Measurements from ENCODE around the gene RFX8. TPM values are rescaled to one million over a fixed set of nuclear protein-coding genes. Genes with fewer than 3 reads are reported as not detected.

RFX8 gene
- not detected for total RNA-seq
- not detected for polyA plus RNA-seq
- 0 to 0.45 (median 0.22) reads per million in 6 experiments for total RNA-seq

DNA sequence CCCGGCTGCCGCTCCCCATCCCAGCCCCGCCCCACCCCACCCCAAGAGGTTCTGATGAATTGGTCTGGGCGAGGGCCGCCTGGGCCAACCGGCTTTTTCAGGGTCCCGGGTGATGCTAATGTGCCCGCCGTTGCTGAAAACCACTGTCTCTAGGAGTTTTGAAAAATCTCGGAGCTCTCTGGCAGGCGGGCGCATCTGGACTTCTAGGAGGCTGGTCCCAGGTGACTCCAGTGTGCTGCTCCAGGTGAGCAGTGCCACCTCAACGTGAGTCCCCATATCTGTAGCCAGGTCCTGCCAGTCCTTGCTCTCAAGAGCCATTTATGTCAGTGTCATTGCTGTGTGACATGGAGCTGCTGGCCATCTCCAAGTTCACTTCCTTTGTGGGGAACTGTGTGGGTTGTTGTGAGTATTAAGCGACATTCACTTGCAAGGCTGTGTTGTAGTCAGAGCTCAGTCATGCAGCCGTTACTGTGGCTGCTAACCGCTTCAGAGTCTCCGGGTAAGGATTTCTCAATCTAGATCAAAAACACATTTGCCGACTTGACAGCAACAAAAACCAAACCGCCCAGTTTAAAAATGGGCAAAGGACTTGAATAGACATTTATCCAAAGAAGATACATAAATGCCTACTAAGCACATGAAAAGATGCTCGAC lies at the start of gene RFX8:
RFX8 (minus strand) TSS at position 382 of the 654 bp plus-strand sequence. CDS start 8,264 bp downstream, outside the sequence.
- DNase-seq (peak in 9 of 10 donors; percentile 6 to 75 (median 45)), ATAC-seq (peak; percentile 87 to 88)
- peak within 1 kb of the TSS; percentile 75 to 89 (median 84) for H3K4me3 Mint-ChIP-seq
- no peaks in the 10 kb centered on the region for H3K36me3 Mint-ChIP-seq
- no peaks in the 10 kb centered on the region for H3K9me3 Mint-ChIP-seq
- peak within 1 kb of the TSS in 9 of 10 donors; percentile 19 to 83 (median 77) for H3K27ac Mint-ChIP-seq
- peaks cover 0 to 17% (median 0%) of the 10 kb centered on the region in 5 donors for H3K27me3 Mint-ChIP-seq
- POLR2A ChIA-PET, result interaction anchor here (1.0 to 1.5 kb wide), 6 partner anchors 9 to 222 kb away, joined by 3 to 5 read pairs (median 3); partner anchors contain the start of gene MAP4K4
- H3K4me1 Mint-ChIP-seq, result peaks cover 13 to 17% (median 15%) of the 10 kb centered on the region in 4 donors

DNA sequence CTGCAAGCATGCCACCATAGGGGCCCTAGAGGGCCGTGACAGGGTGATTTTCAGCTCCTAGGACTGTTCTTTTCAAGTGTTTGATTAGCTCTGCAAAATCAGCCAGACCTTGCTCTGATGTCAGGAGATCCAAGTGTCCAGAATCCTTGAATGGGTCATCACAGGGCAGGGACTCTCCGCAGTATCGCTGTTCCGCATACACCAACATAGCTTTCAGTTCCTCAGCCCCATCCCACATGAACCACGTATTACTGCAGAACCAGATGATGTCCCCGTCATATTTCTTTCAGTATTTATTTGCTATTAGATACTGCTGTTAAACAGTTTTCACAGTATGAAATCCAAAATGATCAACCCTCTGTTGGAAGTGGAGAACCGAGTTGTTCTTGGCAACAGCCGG lies 46.6 kb upstream of the RFX8 start:
- ATAC-seq, result no peak
- DNase-seq, result no peak
- POLR2A ChIA-PET, result interaction anchor here (0.6 kb wide), 1 partner anchor 47 kb away, joined by 3 read pairs; the partner anchor contains the start of gene RFX8
- Mint-ChIP-seq H3K4me3 (no peak overlapping the region), H3K27me3 (peaks cover 0 to 3% (median 0%) of the 10 kb centered on the region in 5 donors), H3K36me3 (no peaks in the 10 kb centered on the region), H3K9me3 (peaks cover 0 to 9% (median 0%) of the 10 kb centered on the region in 9 donors), H3K27ac (peak overlapping the region in 1 of 10 donors; percentile 8), H3K4me1 (peaks cover 14 to 27% (median 25%) of the 10 kb centered on the region in 4 donors)

DNA sequence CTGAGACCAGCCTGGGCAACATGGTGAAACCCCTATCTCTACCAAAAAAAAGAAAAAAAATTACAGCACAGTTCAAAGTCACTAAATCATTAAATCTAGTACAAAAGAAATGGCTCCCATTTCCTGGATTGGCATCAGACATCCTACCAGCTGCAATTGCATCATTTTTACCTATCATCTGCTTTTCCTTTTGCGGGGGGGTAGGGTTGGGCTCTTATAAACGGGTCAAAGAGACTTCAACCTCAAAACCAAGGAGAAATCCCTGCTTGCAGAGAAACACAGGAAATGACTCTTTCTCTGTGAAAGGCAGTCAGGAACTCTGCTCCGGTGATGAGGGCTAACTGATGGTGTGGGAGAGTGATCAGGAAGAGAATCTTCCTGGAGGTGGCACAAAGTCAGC lies 45.3 kb upstream of the RFX8 start:
- ATAC-seq (no peak), DNase-seq (no peak)
- Mint-ChIP-seq H3K4me1 (peaks cover 13 to 34% (median 26%) of the 10 kb centered on the region in 4 donors), H3K4me3 (no peak overlapping the region), H3K9me3 (peaks cover 0 to 9% (median 0%) of the 10 kb centered on the region in 9 donors), H3K36me3 (no peaks in the 10 kb centered on the region), H3K27ac (peak overlapping the region in 1 of 10 donors; percentile 82), H3K27me3 (peaks cover 0 to 3% (median 0%) of the 10 kb centered on the region in 5 donors)
- POLR2A ChIA-PET, result interaction anchor here (0.7 kb wide), 1 partner anchor 110 kb away, joined by 6 read pairs; no protein-coding TSS in a partner anchor

DNA sequence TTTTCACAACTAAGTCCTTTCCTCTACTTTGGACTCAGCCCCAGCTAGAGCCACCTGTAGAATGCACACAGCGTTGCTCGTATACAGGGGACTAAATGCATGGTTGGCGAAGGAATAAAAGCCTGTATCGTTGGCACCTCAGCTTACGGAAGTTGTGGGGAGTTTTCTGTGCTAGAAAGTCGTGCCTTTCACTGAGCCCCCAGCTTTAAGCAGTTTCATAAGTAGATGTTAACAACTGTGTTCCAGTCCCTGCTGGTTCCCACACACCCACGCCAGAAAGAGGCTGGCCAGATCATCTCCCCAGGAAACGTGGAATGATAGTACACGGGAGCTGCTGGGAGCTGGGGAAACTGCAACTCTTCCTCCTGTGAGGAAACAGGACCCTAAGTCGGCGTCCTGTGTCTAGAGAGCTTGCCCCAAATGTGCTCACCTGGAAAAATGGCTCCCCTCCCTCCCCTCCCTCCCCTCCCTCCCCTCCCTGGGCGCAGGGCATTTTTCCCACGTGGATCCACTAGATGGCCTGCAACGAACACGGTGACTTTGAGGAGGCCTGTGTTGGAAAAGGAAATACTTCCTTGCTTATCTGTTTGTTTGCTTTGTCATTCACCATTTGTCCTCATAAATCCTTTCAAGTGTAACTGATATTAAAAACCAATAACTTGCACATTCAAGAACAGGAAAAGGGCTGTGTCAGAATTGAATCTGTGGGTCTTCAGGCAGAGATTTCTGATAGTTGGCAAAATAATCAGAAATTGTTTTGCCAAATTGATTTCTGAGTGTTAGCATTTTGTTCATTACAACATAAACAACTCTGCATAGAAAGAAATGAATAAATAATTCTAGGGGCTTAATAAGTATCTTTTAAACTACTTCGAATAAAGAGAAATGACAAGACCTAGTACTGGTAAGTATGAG lies 43.9 kb upstream of the RFX8 start:
- no peak for DNase-seq
- Mint-ChIP-seq H3K27ac (no peak overlapping the region), H3K27me3 (peaks cover 0 to 3% (median 0%) of the 10 kb centered on the region in 5 donors), H3K4me3 (peak overlapping the region in 1 of 10 donors; percentile 11), H3K36me3 (peaks cover 0 to 5% (median 0%) of the 10 kb centered on the region in 3 donors), H3K4me1 (peaks cover 13 to 41% (median 26%) of the 10 kb centered on the region in 4 donors), H3K9me3 (peaks cover 0 to 10% (median 4%) of the 10 kb centered on the region in 9 donors)
- ATAC-seq, result no peak
- POLR2A ChIA-PET, result interaction anchor here (1.0 kb wide), 1 partner anchor 9 kb away, joined by 3 read pairs; no protein-coding TSS in a partner anchor

DNA sequence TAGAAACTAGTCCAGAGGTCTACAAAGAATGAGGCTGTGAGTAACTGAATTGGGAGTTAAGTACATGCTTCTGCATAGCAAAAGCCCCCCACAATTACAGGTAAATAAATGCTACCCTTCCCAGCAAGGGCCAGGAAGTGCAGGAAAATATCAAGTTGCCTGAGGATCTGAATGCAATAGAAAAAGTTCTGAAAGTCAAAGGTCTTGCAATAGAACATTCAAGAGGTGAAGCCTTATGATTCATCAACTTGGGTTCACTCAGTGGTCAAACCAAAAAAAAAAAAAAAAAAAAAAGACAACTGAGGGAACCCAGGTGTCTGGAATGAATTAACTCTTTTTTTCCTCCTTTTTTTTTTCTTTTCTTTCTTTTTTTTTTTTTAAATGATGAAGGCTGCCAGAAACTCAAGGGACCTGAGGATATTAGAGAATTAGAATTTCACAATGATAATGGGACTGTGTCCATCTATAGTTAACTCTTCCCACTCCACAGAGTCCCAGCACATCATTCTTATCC lies 42.9 kb upstream of the RFX8 start:
- POLR2A ChIA-PET, result interaction anchor here (1.0 kb wide), 1 partner anchor 10 kb away, joined by 3 read pairs; no protein-coding TSS in a partner anchor
- peaks cover 0 to 3% (median 0%) of the 10 kb centered on the region in 5 donors for H3K27me3 Mint-ChIP-seq
- H3K4me3 Mint-ChIP-seq, result peak overlapping the region in 2 of 10 donors; percentile 8 to 45
- H3K4me1 Mint-ChIP-seq, result peaks cover 13 to 41% (median 26%) of the 10 kb centered on the region in 4 donors
- H3K9me3 Mint-ChIP-seq, result peaks cover 0 to 10% (median 4%) of the 10 kb centered on the region in 9 donors
- peaks cover 0 to 5% (median 0%) of the 10 kb centered on the region in 3 donors for H3K36me3 Mint-ChIP-seq
- DNase-seq (no peak), ATAC-seq (no peak)
- no peak overlapping the region for H3K27ac Mint-ChIP-seq

DNA sequence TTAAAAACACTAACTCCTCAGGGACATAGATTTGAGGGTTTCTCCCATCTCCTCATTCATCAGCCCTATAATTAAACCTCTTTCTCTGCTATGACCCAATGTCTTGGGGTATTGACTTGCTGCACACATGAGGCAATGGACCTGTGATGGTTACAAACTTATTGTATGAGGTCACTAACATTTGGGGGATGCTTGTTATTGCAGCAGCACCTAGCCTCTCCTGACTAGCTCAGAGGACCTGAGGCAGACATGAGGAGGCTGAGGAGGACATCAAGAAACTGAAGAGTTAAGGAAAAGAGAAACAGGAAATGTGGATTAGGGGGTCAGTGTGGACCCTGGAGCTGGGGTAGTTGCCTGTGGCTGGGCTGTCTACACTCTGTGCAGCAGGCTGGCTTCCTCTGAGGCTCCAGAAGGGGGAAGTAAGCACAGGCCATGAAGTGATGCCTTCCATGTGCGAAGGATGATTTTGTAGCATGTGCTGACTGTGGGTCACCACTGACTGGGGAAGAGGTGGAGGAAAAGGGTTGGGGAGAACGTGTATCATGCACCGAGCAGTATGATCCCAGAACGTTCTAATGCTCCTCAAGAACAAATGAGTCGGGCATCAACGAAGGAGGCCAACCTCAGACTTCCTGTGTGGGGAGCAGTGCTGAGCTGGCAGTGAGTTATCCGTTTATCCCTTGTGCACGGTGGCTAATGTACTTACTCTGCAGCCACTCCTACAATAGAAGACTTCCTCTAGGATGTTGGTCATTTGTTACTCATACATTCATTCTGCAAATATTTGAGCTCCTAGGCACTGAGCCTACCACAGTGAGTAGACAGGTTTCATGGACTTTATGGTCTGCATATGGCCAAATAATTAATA lies 42.1 kb upstream of the RFX8 start:
- H3K27ac Mint-ChIP-seq, result peak overlapping the region in 3 of 10 donors; percentile 14 to 64 (median 36)

DNA sequence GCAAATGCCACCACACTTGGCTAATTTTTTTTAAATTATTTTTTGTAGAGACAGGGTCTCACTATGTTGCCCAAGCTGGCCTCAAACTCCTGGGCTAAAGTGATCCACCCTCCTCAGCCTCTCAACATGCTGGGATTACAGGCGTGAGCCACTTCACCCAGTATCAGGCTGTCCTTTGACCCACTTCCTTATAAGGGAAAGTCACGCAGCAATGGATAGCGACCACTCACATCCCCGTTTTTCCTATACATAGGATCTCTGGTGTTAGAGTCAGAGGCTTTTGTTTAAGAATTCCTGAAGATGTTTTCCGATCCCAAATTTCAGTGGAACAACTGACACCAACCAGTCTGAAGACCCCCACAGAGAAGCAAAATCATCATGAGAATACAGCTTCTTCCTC lies 41.4 kb upstream of the RFX8 start:
- H3K4me1 Mint-ChIP-seq, result peaks cover 13 to 41% (median 26%) of the 10 kb centered on the region in 4 donors
- H3K9me3 Mint-ChIP-seq, result peaks cover 0 to 10% (median 4%) of the 10 kb centered on the region in 9 donors
- H3K27ac Mint-ChIP-seq, result peak overlapping the region in 1 of 10 donors; percentile 14
- H3K4me3 Mint-ChIP-seq, result peak overlapping the region in 1 of 10 donors; percentile 8
- POLR2A ChIA-PET, result no interaction called here
- DNase-seq (no peak), ATAC-seq (no peak)
- peaks cover 0 to 5% (median 0%) of the 10 kb centered on the region in 3 donors for H3K36me3 Mint-ChIP-seq
- H3K27me3 Mint-ChIP-seq, result peaks cover 0 to 3% (median 0%) of the 10 kb centered on the region in 5 donors

More for the DNA sequence above, 42.1 kb upstream of the RFX8 start:
- ATAC-seq, result peak in 1 of 2 donors; percentile 45
- POLR2A ChIA-PET, result no interaction called here
- Mint-ChIP-seq H3K4me1 (peaks cover 13 to 41% (median 26%) of the 10 kb centered on the region in 4 donors), H3K27me3 (peaks cover 0 to 3% (median 0%) of the 10 kb centered on the region in 5 donors), H3K4me3 (peak overlapping the region in 6 of 10 donors; percentile 2 to 60 (median 12)), H3K36me3 (peaks cover 0 to 5% (median 0%) of the 10 kb centered on the region in 3 donors), H3K9me3 (peaks cover 0 to 10% (median 4%) of the 10 kb centered on the region in 9 donors)
- peak in 2 of 10 donors; percentile 2 to 17 for DNase-seq

DNA sequence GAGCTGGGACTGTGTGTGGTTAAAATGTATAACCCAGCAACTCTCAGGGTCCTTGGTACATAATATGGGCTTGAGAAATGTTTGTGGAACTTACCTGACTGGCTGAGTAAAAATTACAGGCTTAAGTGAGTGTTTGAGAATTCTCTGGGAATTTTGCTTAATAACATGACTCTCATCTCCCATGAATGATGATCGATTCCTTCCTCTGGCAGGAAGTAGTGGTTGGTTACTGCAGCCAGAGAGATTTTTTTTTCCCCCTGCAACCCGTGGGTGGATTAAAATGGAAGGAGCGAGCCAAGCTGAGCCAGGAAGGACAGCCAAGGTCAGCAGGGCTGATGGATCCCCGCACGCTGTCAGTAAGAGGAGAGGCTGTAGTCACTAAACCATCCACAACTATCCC lies 40.6 kb upstream of the RFX8 start:
- Mint-ChIP-seq H3K9me3 (peaks cover 0 to 10% (median 4%) of the 10 kb centered on the region in 9 donors), H3K27me3 (peaks cover 0 to 3% (median 0%) of the 10 kb centered on the region in 5 donors), H3K36me3 (peaks cover 0 to 5% (median 0%) of the 10 kb centered on the region in 3 donors), H3K4me3 (no peak overlapping the region), H3K4me1 (peaks cover 13 to 40% (median 25%) of the 10 kb centered on the region in 4 donors), H3K27ac (no peak overlapping the region)
- no peak for DNase-seq
- POLR2A ChIA-PET, result interaction anchor here (0.6 kb wide), 1 partner anchor 22 kb away, joined by 3 read pairs; no protein-coding TSS in a partner anchor
- ATAC-seq, result no peak

DNA sequence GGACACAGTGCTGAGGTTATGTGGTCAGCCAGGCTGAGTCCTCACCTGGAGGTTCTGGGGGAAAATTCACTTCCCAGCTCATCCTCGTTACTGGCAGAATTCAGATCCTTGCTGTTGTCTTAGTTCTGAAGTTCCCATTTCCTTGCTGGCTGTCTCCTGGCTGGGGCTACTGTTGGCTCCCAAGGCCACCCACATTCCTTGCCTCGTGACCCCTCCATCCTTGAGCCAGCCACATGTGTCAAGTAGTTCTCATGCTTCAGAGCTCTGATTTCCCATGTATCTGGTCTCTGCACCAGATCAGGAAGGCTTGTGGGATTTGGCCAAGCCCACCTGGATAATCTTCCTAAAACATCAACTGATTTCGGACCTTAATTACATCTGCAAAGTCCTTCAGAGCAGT lies 38.1 kb upstream of the RFX8 start:
- Mint-ChIP-seq H3K36me3 (peaks cover 0 to 5% (median 0%) of the 10 kb centered on the region in 3 donors), H3K27me3 (peaks cover 0 to 3% (median 0%) of the 10 kb centered on the region in 5 donors), H3K9me3 (peaks cover 0 to 10% (median 4%) of the 10 kb centered on the region in 9 donors), H3K4me1 (peaks cover 11 to 27% (median 15%) of the 10 kb centered on the region in 4 donors), H3K27ac (no peak overlapping the region), H3K4me3 (no peak overlapping the region)
- DNase-seq (no peak), ATAC-seq (no peak)
- POLR2A ChIA-PET, result no interaction called here

DNA sequence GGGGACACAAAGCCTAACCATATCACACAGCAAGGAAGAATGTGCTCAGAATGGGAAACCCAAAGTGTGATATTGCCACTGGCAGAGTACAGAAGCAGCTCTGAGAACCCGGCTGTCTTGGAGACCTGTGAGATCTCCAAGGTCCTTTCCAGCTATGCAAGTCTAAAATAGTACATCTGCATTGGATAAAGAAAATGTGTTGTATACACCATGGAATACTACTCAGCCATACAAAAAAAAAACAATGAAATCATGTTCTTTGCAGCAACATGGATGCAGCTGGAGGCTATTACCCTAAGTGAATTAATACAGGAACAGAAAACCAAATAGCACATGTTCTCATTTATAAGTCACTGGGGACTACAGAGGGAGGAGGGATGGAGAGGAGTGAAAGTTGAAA lies 36.5 kb upstream of the RFX8 start:
- DNase-seq, result no peak
- Mint-ChIP-seq H3K9me3 (peaks cover 0 to 10% (median 0%) of the 10 kb centered on the region in 9 donors), H3K27me3 (no peaks in the 10 kb centered on the region), H3K4me1 (peaks cover 0 to 13% (median 1%) of the 10 kb centered on the region in 4 donors), H3K27ac (peak overlapping the region in 1 of 10 donors; percentile 33), H3K36me3 (peaks cover 0 to 5% (median 0%) of the 10 kb centered on the region in 3 donors), H3K4me3 (no peak overlapping the region)
- ATAC-seq, result no peak
- POLR2A ChIA-PET, result no interaction called here
